GM21528 (cell line): ENCODE results near the gene PTGES.
"Not testable (repeated sequence)": the region's sequence is repeated elsewhere in the genome, so short reads cannot be mapped to it uniquely, and the experiment has no call there.

Source experiments
- ATAC-seq: cut with Tn5 transposase; IDR thresholded peaks from one replicate; pipeline ENCODE4 v1.9.1; 2021; ENCODE audit warnings: mild to moderate bottlenecking, moderate library complexity; ENCODE audit not compliant: unreplicated experiment, low FRiP score

Gene PTGES

GRCh38 chr9:129752900-129753729, at the start of gene PTGES:
Gene PTGES (minus strand): TSS chr9:129753042. CDS start chr9:129753012, 30 bp downstream.
- ATAC-seq = no peak

DNA sequence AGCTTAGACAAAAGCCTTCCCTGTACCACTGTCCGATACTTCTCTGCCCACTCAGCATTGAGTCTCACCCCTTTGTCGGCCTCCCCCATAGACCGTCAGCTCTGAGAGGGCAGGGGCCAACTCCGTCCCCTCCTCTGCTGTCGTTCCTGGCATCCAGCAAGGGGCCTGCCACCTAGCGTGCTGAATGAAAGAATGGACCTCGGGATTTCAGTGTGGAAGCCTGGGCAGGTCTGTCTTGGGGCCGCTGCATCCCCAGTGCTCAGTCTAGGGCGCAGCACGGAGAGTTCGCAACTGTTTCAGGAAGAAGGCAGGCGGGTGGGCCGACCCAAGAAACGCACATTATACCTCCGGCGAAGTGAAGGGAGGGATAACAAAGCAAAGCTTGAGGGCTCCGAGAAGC, 48.7 kb upstream of the PTGES start:
- no peak for ATAC-seq

DNA sequence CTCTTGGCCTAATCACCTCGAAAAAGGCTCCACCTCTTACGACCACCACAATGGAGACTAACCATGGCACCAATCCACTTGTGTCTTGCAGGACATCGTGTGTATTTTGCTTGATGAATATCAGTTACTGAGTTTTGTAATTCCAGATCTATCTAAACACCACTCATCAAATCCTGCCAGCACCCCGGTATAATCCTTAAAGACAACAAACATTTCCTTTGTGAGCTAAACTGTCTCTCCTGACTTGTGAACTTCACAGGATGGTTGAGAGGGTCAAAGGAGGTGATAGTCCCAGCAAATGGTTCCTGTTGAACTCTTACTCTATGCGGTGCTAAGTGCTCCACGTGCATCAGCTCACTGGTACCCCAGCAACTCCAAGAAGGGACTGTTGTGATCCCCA, 46.1 kb upstream of the PTGES start:
- no peak for ATAC-seq

GRCh38 chr9:129796029-129796428, 43.2 kb upstream of the PTGES start:
- not testable (repeated sequence) for ATAC-seq

DNA sequence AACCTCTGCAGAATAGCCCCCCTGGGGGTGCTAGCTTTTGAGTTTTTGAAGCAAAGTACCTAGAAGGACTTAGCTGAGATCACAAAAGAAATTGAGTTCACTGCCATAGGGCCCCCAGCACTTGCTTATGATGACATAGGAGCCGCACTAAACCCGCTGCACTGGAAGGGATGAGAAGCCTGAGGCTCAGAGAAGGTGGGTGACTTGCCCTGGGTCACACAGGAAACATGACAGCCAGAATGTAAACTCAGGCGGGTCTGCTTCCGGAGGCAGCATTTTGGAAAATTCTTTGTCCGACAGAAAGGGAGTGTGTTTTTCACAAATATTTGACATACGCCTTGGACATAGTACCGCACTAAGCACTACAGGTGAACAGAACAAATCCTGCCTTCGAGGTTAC, 41.7 kb upstream of the PTGES start:
- ATAC-seq = no peak

DNA sequence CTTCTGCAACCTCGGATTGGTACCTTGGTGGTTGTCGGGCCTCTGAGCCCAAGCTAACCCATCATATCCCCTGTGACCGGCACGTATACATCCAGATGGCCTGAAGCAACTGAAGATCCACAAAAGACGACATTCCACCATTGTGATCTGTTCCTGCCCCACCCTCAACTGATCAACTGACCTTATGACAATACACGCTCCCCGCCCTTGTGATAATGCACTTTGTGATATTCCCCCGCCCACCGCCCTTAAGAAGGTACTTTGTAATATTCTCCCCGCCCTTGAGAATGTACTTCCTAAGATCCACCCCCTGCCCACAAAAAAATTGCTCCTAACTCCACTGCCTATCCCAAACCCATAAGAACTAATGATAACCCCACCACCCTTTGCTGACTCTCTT, 33.6 kb upstream of the PTGES start:
- no peak for ATAC-seq

- no peak for ATAC-seq
Observed at GRCh38 chr9:129785866-129786265, 33.0 kb upstream of the PTGES start.

DNA sequence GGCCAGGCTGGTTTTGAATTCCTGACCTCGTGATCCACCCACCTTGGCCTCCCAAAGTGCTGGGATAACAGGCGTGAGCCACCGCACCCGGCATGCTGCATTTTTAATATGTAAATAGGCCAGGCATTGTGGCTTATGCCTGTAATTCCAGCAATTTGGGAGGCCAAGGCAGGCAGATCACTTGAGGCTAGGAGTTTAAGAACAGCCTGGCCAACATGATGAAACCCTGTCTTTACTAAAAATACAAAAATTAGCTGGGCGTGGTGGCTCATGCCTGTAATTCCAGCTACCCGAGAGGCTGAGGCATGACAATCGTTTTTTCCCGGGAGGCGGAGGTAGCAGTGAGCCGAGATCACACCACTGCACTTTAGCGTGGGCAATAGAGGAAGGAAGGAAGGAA, 32.1 kb upstream of the PTGES start:
- ATAC-seq = not testable (repeated sequence)

- ATAC-seq = no peak
Observed at GRCh38 chr9:129783516-129784361, 30.9 kb upstream of the PTGES start.

DNA sequence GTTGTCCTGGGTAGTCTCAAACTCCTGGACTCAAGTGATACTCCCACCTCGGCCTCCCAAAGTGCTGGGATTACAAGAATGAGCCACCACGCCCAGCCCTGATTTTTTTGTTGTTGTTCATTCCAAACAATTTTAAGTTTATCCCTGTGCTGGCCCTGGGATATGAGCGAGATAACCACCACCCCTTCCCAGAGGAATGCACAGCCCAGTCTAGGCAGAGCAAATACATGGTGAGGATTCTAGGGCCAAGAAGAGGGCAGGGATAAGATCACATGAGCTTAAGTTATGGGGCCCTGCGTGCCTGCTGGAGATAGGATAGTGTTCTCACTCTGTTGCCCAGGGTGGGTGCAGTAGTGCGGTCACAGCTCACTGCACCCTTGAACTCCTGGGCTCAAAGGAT, 29.1 kb upstream of the PTGES start:
- no peak for ATAC-seq

- no peak for ATAC-seq
Observed at GRCh38 chr9:129781131-129781530, 28.3 kb upstream of the PTGES start.

DNA sequence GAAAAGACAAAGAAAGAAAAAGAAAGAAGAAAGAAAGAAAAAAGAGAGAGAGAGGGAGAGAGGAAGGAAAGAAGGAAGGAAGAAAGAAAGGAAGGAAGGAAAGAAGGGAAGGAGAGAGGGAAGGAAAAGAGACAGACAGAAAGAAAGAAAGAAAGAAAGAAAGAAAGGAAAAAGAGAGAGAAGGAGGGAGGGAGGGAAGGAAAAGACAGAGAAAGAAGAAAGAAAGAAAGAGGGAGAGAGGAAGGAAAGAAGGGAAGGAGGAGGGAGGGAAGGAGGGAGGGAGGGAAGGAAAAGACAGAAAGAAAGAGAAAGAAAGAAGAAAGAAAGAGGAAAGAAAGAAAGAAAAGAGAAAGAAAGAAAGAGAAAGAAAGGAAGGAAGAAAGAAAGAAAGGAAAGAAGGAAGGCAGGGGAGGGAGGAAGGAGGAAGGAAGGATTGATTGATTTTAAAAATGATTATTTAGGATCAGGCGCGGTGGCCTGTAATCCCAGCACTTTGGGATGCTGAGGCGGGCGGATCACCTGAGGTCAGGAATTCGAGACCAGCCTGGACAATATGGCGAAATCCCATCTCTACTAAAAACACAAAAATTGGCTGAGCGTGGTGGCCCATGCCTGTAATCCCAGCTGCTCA, 26.8 kb upstream of the PTGES start:
- no peak for ATAC-seq

DNA sequence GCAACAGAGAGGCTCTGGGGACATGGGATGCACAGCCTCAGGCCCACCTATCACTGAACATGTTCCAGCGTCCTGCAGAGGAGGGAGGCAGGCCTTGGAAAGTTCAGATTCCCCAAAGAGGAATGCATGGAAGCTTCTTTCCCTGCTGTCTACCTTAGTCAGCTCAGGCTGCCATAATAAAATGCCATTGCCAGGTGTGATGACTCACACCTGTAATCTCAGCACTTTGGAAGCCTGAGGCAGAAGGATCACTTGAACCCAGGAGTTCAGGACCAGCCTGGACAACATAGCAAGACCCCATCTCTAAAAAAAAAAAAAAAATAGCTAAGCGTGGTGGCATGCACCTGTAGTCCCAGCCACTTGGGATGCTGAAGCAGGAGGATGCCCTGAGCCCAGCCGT, 25.6 kb upstream of the PTGES start:
- no peak for ATAC-seq

- ATAC-seq = no peak
Observed at GRCh38 chr9:129777769-129778130, 24.9 kb upstream of the PTGES start.

DNA sequence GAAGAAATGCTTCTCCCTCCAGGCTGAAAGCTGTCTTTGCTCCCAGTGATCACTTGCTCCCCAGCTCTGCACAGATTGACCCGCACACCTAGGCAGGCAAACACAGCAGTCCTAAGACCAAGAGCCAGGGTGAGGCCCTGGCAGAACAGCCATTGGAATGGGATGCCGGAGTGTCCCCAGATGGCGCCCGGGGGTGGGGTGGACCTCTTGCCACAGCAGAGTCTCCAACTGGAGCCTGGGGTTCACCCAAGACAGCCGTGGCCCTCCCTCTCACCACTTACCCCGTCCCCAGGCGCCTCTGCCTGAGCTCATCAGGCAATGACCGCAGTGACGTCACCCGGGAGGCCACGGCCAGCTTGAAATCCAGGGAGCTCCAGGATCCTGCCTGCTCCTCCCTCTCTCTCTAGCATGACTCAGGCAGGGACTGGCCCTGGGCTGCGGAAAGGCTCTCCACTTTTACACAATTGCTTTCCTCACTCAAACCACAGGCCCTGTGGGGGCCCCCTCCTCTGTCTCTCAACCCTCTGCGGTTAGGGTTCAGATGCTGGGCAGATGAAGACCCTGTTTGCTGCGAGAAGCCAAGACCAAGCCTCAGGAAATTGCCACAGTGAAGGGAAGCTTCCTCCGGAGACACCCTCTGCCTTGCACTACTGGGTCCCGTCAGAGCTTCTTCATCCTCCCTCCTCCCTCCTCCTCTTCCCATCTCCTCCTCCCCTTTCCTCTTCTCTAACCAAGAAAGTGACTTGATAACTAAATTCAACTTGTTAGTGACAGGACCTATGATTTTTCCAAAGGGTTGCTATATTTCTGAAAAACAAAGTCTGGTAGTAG, 24.3 kb upstream of the PTGES start:
- ATAC-seq = no peak

GRCh38 chr9:129776566-129776937, 23.7 kb upstream of the PTGES start:
- ATAC-seq = no peak

- ATAC-seq = not testable (repeated sequence)
Observed at GRCh38 chr9:129776096-129776495, 23.3 kb upstream of the PTGES start.

DNA sequence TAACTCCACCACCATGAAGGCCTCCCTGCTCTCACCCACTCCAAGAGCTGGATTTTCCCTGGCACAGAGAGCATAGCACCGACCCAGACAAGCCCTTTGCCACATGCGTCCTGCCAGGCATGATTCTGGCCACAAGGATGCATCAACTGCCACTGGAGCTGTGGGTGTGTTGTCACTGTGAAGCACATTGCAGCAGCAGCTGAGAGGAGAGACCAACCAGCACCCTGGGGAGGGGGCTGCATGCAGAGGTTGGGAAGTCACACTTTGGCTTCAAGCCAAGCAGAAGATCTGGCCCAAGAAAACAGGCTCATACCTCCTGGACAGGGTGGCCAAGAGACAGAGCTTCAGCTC, 22.6 kb upstream of the PTGES start:
- no peak for ATAC-seq

DNA sequence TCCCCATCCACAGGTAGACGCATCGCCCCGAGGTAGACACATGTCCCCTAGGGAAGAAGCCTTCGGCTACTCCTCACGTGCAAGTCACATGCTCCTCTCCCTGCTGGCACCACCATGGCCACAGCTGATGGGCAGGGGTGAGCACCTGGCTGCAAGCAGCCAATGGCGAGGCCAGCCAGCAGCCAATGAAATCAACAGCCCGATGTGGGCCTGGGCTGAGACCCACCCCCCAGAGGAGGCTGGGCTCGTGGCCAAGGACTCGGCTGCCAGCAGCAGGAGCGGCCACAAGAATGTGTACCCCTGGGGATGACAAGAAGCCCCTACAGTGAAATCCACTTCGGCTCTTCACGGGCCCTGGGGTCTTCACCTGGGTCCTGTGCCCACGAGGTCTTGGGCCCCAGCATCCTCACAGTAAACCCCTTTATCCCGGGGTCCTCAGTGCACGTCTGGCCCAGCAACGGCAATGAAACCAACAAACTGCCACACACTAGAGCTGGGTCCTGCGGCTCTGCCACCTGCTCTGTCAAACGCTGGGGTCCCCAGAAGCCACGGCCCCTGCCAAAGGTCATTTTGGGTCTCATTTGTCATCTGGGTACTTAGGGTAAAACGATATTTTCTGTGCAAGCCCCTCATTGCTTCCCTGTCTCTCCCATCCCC, 22.1 kb upstream of the PTGES start:
- ATAC-seq = no peak
